Heart left ventricle (tissue), 13 donors: ENCODE results near the gene MRPL33.

Experiments used
- POLR2A ChIP-seq, 2 donors: fragments of 450-650 bp; IDR thresholded peaks; one replicate each; pipeline ENCODE4 v1.6.1; 2017; ENCODE audit warnings: antibody characterized with exemption in 2 of 2, mild to moderate bottlenecking in 2 of 2, moderate library complexity in 2 of 2
- TF ChIP-seq, protein P1 (sequence below), 12 donors: fragments of 200-600 bp; sonication (generic) in 4 of 12; IDR thresholded peaks; one replicate each; pipeline versions ENCODE4 v1.5.0 to v1.8.0; 2018 to 2022; ENCODE audit warnings: antibody characterized with exemption in 12 of 12, mild to moderate bottlenecking in 5 of 12
- donor health status: ischemic (EF 13 %, LVEDD 7.1; RV severe dilation, severe dysfunction).
- donor health status: DM: no; HTN: yes; CAD: no.
- donor health status: DM: no; HTN: no; CAD: no.
- donor health status: ischemic (EF 25% LVEDD 6.9; RV normal size, moderate dysfunction).
- donor health status: ischemic (EF 25% LVEDD 5.7; RV mildly dilated, moderate dysfunction).
- donor health status: ischemic (EF 35%, LVEDD 5.7; RV mildly dilated, moderate dysfunction).
- donor health status: nonischemic (EF 11% LVEDD 7.7; RV severe dilation, severe dysfunction).
- donor health status: DM: yes; HTN: yes; CAD: no.
- donor health status: PGD.
- donor health status: ischemic (EF 29% LVEDD 5.4; RV normal size, mild dysfunction).
- donor health status: nonischemic (EF 23%, LVEDD 6.1; RV moderate dilation, normal function).

- TF ChIP-seq, protein P1, sequence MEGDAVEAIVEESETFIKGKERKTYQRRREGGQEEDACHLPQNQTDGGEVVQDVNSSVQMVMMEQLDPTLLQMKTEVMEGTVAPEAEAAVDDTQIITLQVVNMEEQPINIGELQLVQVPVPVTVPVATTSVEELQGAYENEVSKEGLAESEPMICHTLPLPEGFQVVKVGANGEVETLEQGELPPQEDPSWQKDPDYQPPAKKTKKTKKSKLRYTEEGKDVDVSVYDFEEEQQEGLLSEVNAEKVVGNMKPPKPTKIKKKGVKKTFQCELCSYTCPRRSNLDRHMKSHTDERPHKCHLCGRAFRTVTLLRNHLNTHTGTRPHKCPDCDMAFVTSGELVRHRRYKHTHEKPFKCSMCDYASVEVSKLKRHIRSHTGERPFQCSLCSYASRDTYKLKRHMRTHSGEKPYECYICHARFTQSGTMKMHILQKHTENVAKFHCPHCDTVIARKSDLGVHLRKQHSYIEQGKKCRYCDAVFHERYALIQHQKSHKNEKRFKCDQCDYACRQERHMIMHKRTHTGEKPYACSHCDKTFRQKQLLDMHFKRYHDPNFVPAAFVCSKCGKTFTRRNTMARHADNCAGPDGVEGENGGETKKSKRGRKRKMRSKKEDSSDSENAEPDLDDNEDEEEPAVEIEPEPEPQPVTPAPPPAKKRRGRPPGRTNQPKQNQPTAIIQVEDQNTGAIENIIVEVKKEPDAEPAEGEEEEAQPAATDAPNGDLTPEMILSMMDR (IDR thresholded peaks at IDR 0.05) = peak; percentile 63 to 91 (median 85)
- TF ChIP-seq POLR2A (IDR thresholded peaks at IDR 0.05) = no peak
Measured at GRCh38 chr2:27723372-27724144, 48.0 kb upstream of the MRPL33 start.
